Nephron (organoid): ENCODE results near the gene PLXNA4.

Experiments
- H3K27ac Mint-ChIP-seq, 3 experiments: 2 replicates each; pipeline ENCODE4 v1.8.0; 2020; ENCODE audit warnings: mixed read lengths in 3 of 3, mild to moderate bottlenecking in 2 of 3, moderate library complexity in 1 of 3
- H3K27me3 Mint-ChIP-seq: 2 replicates; pipeline ENCODE4 v1.8.0; 2021; ENCODE audit warnings: low read depth, mild to moderate bottlenecking, moderate library complexity, mixed read lengths
- H3K36me3 Mint-ChIP-seq: 2 replicates; pipeline ENCODE4 v1.8.0; 2020; ENCODE audit warnings: low read depth, mixed read lengths
- H3K4me1 Mint-ChIP-seq: 2 replicates; pipeline ENCODE4 v1.8.0; 2020; ENCODE audit warnings: mixed read lengths
- H3K4me3 Mint-ChIP-seq, 3 experiments: 2 replicates each; pipeline ENCODE4 v1.8.0; 2020; ENCODE audit warnings: mild to moderate bottlenecking in 3 of 3, mixed read lengths in 3 of 3, moderate library complexity in 2 of 3
- H3K9me3 Mint-ChIP-seq: 2 replicates; pipeline ENCODE4 v1.8.0; 2020; ENCODE audit warnings: mixed read lengths
- CTCF ChIP-seq, 3 experiments: fragments of 200-600 bp; sonication (generic); IDR thresholded peaks; one replicate each; pipeline ENCODE4 v1.5.0; 2021; ENCODE audit warnings: antibody characterized with exemption in 3 of 3; ENCODE audit not compliant: unreplicated experiment in 3 of 3

The PLXNA4 gene

DNA sequence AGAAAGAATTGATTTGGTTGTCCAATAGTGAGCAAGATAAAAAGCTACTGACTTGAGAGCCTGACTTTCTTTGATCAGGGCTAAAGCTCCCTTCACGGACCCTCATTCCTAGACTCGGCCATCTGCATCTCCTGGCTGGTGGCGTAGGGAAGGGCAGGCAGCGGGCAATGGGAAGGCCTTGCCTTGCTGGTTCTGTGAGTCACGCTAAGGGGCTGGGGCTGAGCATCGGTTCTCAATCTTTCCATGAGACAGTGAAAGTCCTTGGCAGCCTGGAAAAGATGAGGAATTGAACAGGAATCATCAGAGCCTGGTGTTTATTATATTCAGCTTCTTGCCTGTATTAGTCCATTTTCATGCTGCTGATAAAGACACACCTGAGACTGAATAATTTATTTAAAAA lies 475.3 kb downstream of the PLXNA4 start:
- no peak for TF ChIP-seq CTCF (IDR thresholded peaks at IDR 0.05; ENCODE audit: unreplicated experiment in 3 of 3)
- peaks cover 35% of the 10 kb centered on the region for H3K27me3 Mint-ChIP-seq
- no peaks in the 10 kb centered on the region for H3K9me3 Mint-ChIP-seq
- no peak overlapping the region for H3K4me3 Mint-ChIP-seq
- no peaks in the 10 kb centered on the region for H3K36me3 Mint-ChIP-seq
- H3K27ac Mint-ChIP-seq = no peak overlapping the region
- H3K4me1 Mint-ChIP-seq = peaks cover 5% of the 10 kb centered on the region

DNA sequence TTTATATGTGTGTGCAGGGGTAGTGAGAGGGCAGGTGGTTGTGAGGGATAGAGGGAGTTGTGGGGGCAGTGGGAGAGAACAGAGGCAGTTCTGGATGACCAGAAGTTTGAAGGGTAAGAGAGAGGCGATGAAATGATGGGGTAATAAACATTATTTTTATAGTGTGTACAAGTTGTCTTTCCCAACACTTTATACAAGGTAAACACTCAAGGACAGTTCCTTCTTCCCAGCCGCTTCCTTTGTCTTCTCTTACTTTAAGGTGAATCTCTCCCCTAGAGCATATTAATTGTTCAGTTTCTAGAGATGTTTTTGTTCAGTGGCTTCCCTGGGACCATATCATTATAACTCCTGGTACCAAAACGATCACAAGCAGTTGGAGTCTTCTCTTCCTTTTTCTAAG lies 475.8 kb downstream of the PLXNA4 start:
- no peaks in the 10 kb centered on the region for H3K9me3 Mint-ChIP-seq
- TF ChIP-seq CTCF (IDR thresholded peaks at IDR 0.05; ENCODE audit: unreplicated experiment in 3 of 3) = no peak
- peaks cover 5% of the 10 kb centered on the region for H3K4me1 Mint-ChIP-seq
- H3K27ac Mint-ChIP-seq = no peak overlapping the region
- peaks cover 38% of the 10 kb centered on the region for H3K27me3 Mint-ChIP-seq
- no peak overlapping the region for H3K4me3 Mint-ChIP-seq
- H3K36me3 Mint-ChIP-seq = no peaks in the 10 kb centered on the region

GRCh38 chr7:132099163-132099562 lies 477.1 kb downstream of the PLXNA4 start:
- Mint-ChIP-seq H3K4me3 (no peak overlapping the region), H3K4me1 (peaks cover 5% of the 10 kb centered on the region), H3K27me3 (peaks cover 46% of the 10 kb centered on the region), H3K9me3 (no peaks in the 10 kb centered on the region), H3K27ac (no peak overlapping the region), H3K36me3 (no peaks in the 10 kb centered on the region)
- TF ChIP-seq CTCF (IDR thresholded peaks at IDR 0.05; ENCODE audit: unreplicated experiment in 3 of 3) = no peak

- Mint-ChIP-seq H3K27me3 (peaks cover 46% of the 10 kb centered on the region), H3K9me3 (no peaks in the 10 kb centered on the region), H3K36me3 (no peaks in the 10 kb centered on the region), H3K4me1 (peaks cover 5% of the 10 kb centered on the region), H3K4me3 (no peak overlapping the region), H3K27ac (no peak overlapping the region)
- TF ChIP-seq CTCF (IDR thresholded peaks at IDR 0.05; ENCODE audit: unreplicated experiment in 3 of 3) = no peak
Observed at GRCh38 chr7:132098327-132098726, 477.9 kb downstream of the PLXNA4 start.

DNA sequence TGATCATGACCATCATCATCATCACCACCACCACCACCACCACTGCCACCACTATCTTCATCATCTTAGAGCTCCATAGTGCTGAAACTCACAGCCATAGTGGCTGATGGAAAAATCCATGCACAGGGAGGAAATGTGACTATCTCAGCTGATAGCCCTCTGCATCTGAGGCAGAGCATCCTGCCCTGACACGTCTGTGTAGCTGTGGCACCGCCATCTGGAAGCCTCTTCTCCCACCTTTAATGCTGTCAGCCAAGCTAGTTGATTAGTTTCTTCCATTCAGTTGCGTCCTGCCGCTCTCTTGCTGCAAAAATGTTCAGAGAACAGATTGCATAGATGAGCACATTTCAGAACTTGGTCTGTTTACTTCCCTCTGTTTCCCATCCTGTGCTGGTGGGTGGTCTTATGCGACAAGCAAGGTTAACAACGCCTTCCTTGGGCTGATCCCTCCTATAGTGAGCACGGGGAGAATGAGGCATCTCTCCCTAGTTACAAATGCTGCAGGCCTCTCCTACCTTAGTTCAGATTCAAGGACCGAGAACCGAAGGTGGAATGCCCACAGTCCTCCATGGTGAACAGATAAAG lies 478.6 kb downstream of the PLXNA4 start:
- no peak for TF ChIP-seq CTCF (IDR thresholded peaks at IDR 0.05; ENCODE audit: unreplicated experiment in 3 of 3)
- Mint-ChIP-seq H3K36me3 (no peaks in the 10 kb centered on the region), H3K4me1 (no peaks in the 10 kb centered on the region), H3K27me3 (peaks cover 51% of the 10 kb centered on the region), H3K4me3 (no peak overlapping the region), H3K27ac (no peak overlapping the region), H3K9me3 (no peaks in the 10 kb centered on the region)

DNA sequence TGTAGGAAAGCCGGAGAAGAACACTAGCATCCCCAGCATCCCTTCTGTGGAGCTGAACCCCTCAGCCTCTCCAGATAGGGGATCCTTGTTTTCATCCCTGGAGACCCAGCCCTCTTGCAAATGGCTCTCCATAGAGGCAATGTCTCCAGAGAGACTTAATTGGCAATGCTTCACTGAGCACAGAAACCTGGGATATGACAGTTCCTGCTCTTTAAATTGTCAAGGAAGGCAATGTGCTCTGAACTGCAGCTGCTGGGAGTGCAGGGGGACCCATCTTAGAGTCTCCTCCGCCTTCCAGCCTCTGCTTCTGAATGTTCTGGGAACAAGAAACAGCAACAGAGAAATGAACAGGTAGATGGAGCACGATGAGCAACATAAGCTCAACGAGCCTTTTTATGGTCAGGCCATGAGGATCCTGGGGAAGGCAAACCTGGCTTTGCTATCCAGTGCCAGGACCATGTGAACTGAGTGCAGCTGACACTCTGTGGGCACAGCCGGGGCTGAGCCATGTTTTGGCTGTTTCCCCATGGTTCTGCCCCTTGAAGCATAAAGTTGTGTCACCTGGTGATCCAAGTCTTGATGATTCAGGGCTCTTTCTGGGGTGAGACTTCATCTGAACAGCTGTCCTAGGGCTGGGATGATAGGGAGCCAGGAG lies 481.0 kb downstream of the PLXNA4 start:
- Mint-ChIP-seq H3K36me3 (no peaks in the 10 kb centered on the region), H3K27ac (no peak overlapping the region), H3K9me3 (no peaks in the 10 kb centered on the region), H3K4me1 (peaks cover 4% of the 10 kb centered on the region), H3K4me3 (no peak overlapping the region), H3K27me3 (peaks cover 49% of the 10 kb centered on the region)
- no peak for TF ChIP-seq CTCF (IDR thresholded peaks at IDR 0.05; ENCODE audit: unreplicated experiment in 3 of 3)
